Left ventricle myocardium inferior (tissue), 1 donor: ENCODE data around the gene GPX5. TPM values are rescaled to one million over a fixed set of nuclear protein-coding genes. Genes with fewer than 3 reads are reported as not detected.

Source experiments
- DNase-seq: peaks from one replicate; pipeline ENCODE4 v3.0.0-alpha.2; 2020
- H3K27ac ChIP-seq: fragments of 200-600 bp; replicated peaks from 2 replicates; pipeline ENCODE4 v1.8.0; 2021
- H3K27me3 ChIP-seq: fragments of 200-600 bp; 2 replicates; pipeline ENCODE4 v1.8.0; 2021; ENCODE audit warnings: low read depth
- H3K36me3 ChIP-seq: fragments of 200-600 bp; 2 replicates; pipeline ENCODE4 v1.8.0; 2021
- H3K4me1 ChIP-seq: fragments of 200-600 bp; 2 replicates; pipeline ENCODE4 v1.8.0; 2021
- H3K4me3 ChIP-seq: fragments of 200-600 bp; 2 replicates; pipeline ENCODE4 v1.8.0; 2021; ENCODE audit warnings: mild to moderate bottlenecking, moderate library complexity
- H3K9me3 ChIP-seq: fragments of 200-600 bp; replicated peaks from 2 replicates; pipeline ENCODE4 v1.8.0; 2021
- intact Hi-C: fragments of 100-400 bp; cut with micrococcal nuclease; formaldehyde crosslinking; loops from one replicate; pipeline ENCODE4 v1.11.0; 2022
- long read RNA-seq: library from polyadenylated mRNA; unstranded; transcript quantifications from one replicate; pipeline ENCODE4 v2.0.0, GENCODE V29; 2021
- total RNA-seq: library from RNA; stranded (reverse); fragmentation: NEBNext Ultra II Directional; extraction: Animal tissue kit (Norgen Biotek cat#: 25700); gene quantifications from one replicate; pipeline ENCODE4 v1.2.1, GENCODE V29; 2021
- TF ChIP-seq, protein P1 (sequence below): fragments of 200-600 bp; IDR thresholded peaks from 2 replicates; pipeline ENCODE4 v1.8.0; 2021; ENCODE audit warnings: antibody characterized with exemption, mild to moderate bottlenecking, borderline replicate concordance
- donor health status: DM: no; HTN: yes; CAD: no; lungs with severe emphysema.

GPX5 gene, protein sequence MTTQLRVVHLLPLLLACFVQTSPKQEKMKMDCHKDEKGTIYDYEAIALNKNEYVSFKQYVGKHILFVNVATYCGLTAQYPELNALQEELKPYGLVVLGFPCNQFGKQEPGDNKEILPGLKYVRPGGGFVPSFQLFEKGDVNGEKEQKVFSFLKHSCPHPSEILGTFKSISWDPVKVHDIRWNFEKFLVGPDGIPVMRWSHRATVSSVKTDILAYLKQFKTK
- total RNA-seq = not detected
- long read RNA-seq = 0 reads

DNA sequence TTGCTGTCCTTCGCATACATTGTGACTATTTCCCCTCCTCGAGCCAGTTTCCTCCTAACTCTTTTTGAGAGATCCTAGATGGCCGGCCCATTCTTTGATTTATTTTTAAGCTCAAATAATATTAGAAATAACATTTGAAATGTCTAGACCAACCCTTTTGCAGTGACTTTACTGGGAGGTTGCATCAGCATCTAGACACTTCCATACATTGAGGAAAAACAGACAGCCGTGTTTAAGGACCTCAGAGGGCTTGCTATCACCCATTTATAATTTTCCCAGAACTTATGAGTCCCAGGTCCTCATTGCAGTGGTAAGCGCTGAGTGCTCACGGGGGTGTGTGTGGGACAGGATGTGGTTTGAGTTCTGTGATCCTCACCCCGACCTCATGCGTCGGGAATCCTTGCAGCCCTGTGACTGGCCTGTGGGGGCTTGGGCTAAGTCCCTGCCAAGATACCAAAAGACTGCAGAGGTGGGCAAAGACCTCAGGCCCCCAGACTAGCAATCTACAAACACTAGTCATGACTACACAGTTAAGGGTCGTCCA, at the start of gene GPX5:
Gene GPX5 (plus strand): TSS at position 386 of the 544 bp plus-strand sequence. CDS start 133 bp downstream, at position 519.
- intact Hi-C loops = no loop called here
- no peak for DNase-seq
- no peaks in the 10 kb centered on the region for H3K36me3 ChIP-seq
- H3K4me1 ChIP-seq = no peaks in the 10 kb centered on the region
- TF ChIP-seq, protein P1, sequence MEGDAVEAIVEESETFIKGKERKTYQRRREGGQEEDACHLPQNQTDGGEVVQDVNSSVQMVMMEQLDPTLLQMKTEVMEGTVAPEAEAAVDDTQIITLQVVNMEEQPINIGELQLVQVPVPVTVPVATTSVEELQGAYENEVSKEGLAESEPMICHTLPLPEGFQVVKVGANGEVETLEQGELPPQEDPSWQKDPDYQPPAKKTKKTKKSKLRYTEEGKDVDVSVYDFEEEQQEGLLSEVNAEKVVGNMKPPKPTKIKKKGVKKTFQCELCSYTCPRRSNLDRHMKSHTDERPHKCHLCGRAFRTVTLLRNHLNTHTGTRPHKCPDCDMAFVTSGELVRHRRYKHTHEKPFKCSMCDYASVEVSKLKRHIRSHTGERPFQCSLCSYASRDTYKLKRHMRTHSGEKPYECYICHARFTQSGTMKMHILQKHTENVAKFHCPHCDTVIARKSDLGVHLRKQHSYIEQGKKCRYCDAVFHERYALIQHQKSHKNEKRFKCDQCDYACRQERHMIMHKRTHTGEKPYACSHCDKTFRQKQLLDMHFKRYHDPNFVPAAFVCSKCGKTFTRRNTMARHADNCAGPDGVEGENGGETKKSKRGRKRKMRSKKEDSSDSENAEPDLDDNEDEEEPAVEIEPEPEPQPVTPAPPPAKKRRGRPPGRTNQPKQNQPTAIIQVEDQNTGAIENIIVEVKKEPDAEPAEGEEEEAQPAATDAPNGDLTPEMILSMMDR = no peak
- H3K27ac ChIP-seq = no peak within 1 kb of the TSS
- H3K27me3 ChIP-seq = peaks cover 88% of the 10 kb centered on the region
- H3K9me3 ChIP-seq = no peaks in the 10 kb centered on the region
- no peak within 1 kb of the TSS for H3K4me3 ChIP-seq

DNA sequence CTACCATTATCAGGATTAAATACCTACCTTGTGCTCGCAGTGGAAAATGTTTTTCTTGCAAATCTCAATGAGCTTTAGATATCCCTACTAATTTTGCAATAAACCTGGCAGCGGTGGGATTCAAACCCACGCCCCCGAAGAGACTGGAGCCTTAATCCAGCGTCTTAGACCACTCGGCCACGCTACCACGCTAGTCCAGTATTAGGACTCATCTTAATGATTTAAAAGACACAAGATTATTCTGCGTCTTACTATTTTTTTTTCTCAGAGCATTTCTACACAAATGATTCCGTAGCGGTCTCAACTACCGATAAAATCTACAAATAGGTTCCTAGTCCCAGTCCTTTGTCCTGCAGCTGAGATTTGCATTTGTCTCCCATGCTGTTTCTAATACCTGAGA, 47.2 kb upstream of the GPX5 start:
- Histone ChIP-seq H3K36me3 (no peaks in the 10 kb centered on the region), H3K4me3 (no peak overlapping the region), H3K27me3 (peaks cover 99% of the 10 kb centered on the region), H3K9me3 (no peaks in the 10 kb centered on the region), H3K4me1 (no peaks in the 10 kb centered on the region), H3K27ac (no peak overlapping the region)
- TF ChIP-seq, protein P1 = no peak
- intact Hi-C loops = no loop called here
- no peak for DNase-seq

DNA sequence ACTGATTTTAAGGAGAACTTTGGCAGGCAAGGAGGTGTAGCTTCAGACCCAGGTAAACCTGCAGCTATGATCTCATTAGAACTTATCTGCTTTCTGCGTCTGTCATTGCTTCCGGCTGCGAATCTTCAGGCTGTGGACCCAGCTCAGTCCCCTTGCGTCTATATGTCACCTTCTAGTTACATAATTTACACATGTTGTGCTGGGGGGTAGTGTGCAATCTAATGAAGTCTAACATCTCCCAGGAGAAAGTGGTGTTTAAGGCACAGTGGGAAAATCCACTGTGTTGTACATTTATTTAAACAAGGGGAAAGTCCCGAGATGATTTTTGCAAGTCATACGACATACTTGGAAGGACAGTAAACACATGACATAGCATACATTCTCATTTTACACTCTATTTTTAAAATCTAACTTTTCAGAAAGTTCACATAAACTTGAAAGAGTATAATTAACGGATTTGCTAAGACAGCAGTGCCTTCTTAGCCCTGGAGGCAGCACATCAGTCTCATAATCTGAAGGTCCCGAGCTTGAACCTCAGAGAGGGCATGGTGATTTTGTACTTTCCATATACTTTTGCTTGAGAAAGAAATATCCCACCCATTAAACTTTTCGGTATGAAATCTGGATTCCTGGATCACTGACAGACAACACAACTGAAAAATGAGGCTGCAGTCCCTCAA, 45.3 kb upstream of the GPX5 start:
- Histone ChIP-seq H3K4me3 (no peak overlapping the region), H3K4me1 (no peaks in the 10 kb centered on the region), H3K36me3 (no peaks in the 10 kb centered on the region), H3K27ac (no peak overlapping the region), H3K9me3 (no peaks in the 10 kb centered on the region), H3K27me3 (peaks cover 98% of the 10 kb centered on the region)
- no peak for DNase-seq
- TF ChIP-seq, protein P1 = no peak
- intact Hi-C loops = no loop called here

DNA sequence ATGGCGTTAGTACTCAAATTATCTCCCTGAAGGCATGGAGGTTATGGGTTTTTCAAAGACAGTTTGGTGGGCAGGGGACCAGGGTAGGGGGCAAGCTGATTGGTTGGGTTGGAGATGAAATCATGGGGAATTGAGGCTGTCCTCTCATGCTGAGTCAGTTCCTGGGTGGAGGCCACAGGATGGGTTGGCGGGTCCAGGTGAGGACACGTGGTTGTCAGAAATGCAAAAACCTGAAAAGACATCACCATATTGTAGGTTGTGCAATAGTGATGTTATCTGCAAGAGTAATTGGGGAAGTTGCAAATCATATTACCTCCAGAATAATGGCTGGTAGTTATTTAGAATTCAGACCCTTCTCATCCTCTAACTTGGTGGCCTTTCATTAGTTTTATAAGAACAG, 40.2 kb upstream of the GPX5 start:
- Histone ChIP-seq H3K36me3 (no peaks in the 10 kb centered on the region), H3K4me3 (no peak overlapping the region), H3K9me3 (peaks cover 4% of the 10 kb centered on the region), H3K4me1 (peaks cover 9% of the 10 kb centered on the region), H3K27ac (no peak overlapping the region), H3K27me3 (peaks cover 98% of the 10 kb centered on the region)
- TF ChIP-seq, protein P1 = no peak
- DNase-seq = no peak
- intact Hi-C loops = no loop called here

DNA sequence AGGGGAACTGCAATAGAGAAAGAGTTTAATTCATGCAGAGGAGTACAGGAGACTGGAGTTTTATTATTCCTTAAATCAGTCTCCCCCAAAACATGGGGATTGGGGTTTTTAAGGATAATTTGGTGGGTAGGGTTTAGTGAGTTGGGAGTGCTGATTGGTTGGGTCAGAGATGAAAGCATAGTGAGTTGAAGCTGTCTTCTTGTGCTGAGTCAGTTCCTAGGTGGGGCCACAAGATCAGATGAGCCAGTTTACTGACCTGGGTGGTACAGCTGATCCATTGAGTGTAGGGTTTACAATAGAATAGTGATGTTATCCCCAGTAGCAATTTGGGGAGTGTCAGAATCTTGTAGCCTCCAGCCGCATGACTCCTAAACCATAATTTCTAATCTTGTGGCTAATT, 39.1 kb upstream of the GPX5 start:
- Histone ChIP-seq H3K27ac (no peak overlapping the region), H3K4me1 (peaks cover 9% of the 10 kb centered on the region), H3K4me3 (no peak overlapping the region), H3K9me3 (peaks cover 4% of the 10 kb centered on the region), H3K27me3 (peaks cover 98% of the 10 kb centered on the region), H3K36me3 (no peaks in the 10 kb centered on the region)
- DNase-seq = no peak
- TF ChIP-seq, protein P1 = no peak
- intact Hi-C loops = no loop called here
